SIG-M5 treated with dmso at 0.1 percent for 504 hours (cell line): ENCODE measurements around the gene PSMA8.
A peak's percentile ranks its signal among the peaks of the same experiment; 100 is the strongest.
"Not testable (repeated sequence)": the region's sequence is repeated elsewhere in the genome, so short reads cannot be mapped to it uniquely, and the experiment has no call there.

Experiments
- DNase-seq: peaks from one replicate; lab custom pipeline; 2025; ENCODE audit not compliant: unreplicated experiment; lab: John Stamatoyannopoulos, UW

PSMA8 gene

GRCh38 chr18:26133652-26134051 is at the start of gene PSMA8:
Gene PSMA8 (plus strand): TSS chr18:26133869. CDS start chr18:26133966, 97 bp downstream.
- DNase-seq: no peak

- no peak for DNase-seq
These were observed 48.6 kb upstream of the PSMA8 start for GRCh38 chr18:26085056-26085455.

GRCh38 chr18:26086959-26087358 is 46.7 kb upstream of the PSMA8 start:
- DNase-seq: no peak

- DNase-seq: no peak
These were observed 45.2 kb upstream of the PSMA8 start for GRCh38 chr18:26088487-26088886.

GRCh38 chr18:26089293-26090129 is 44.2 kb upstream of the PSMA8 start:
- DNase-seq: peak; percentile 69

GRCh38 chr18:26090130-26091046 is 43.3 kb upstream of the PSMA8 start, which contains the start of gene SS18:
Gene SS18 (minus strand): TSS chr18:26090613. CDS start chr18:26090569, 44 bp downstream.
- DNase-seq: peak; percentile 89

- peak; percentile 51 for DNase-seq
These were observed 42.5 kb upstream of the PSMA8 start for GRCh38 chr18:26091047-26091630.

GRCh38 chr18:26096852-26097251 is 36.8 kb upstream of the PSMA8 start:
- DNase-seq: no peak

- no peak for DNase-seq
These were observed 36.1 kb upstream of the PSMA8 start for GRCh38 chr18:26097563-26097962.

- no peak for DNase-seq
These were observed 30.1 kb upstream of the PSMA8 start for GRCh38 chr18:26103579-26103978.

GRCh38 chr18:26104035-26104434 is 29.6 kb upstream of the PSMA8 start:
- no peak for DNase-seq

GRCh38 chr18:26119246-26119645 is 14.4 kb upstream of the PSMA8 start:
- DNase-seq: no peak

- no peak for DNase-seq
These were observed 12.2 kb upstream of the PSMA8 start for GRCh38 chr18:26121476-26121875.

GRCh38 chr18:26121994-26122393 is 11.7 kb upstream of the PSMA8 start:
- not testable (repeated sequence) for DNase-seq

GRCh38 chr18:26127786-26128185 is 5.9 kb upstream of the PSMA8 start:
- no peak for DNase-seq

- DNase-seq: not testable (repeated sequence)
These were observed 5.5 kb upstream of the PSMA8 start for GRCh38 chr18:26128192-26128591.

- no peak for DNase-seq
These were observed 438 bp downstream of the PSMA8 start for GRCh38 chr18:26134107-26134506.

- DNase-seq: no peak
These were observed 1.9 kb downstream of the PSMA8 start for GRCh38 chr18:26135548-26135947.

GRCh38 chr18:26157326-26157725 is 23.7 kb downstream of the PSMA8 start:
- no peak for DNase-seq

GRCh38 chr18:26159353-26159752 is 25.7 kb downstream of the PSMA8 start:
- DNase-seq: peak; percentile 13

- DNase-seq: no peak
These were observed 30.9 kb downstream of the PSMA8 start for GRCh38 chr18:26164571-26164970.
